HFF-Myc (cell line): ENCODE data around the gene PRMT1.

Experiments used
- DNase-seq: peaks from one replicate; pipeline ENCODE4 v3.0.0-alpha.2; 2011; ENCODE audit warnings: low read depth; ENCODE audit errors: extremely low read depth
- H3K4me3 ChIP-seq: replicated peaks from 2 replicates; pipeline ENCODE4 v1.5.1; 2011; ENCODE audit warnings: low read depth, mild to moderate bottlenecking, control low read depth, low read length
- TF ChIP-seq, protein P1 (sequence below): IDR thresholded peaks from 2 replicates; pipeline ENCODE4 v1.5.1; 2012; ENCODE audit warnings: mild to moderate bottlenecking, low read depth, low read length, control low read depth; ENCODE audit errors: missing control alignments

Gene PRMT1

GRCh38 chr19:49696865-49697264, 19.8 kb downstream of the PRMT1 start:
- TF ChIP-seq, protein P1, sequence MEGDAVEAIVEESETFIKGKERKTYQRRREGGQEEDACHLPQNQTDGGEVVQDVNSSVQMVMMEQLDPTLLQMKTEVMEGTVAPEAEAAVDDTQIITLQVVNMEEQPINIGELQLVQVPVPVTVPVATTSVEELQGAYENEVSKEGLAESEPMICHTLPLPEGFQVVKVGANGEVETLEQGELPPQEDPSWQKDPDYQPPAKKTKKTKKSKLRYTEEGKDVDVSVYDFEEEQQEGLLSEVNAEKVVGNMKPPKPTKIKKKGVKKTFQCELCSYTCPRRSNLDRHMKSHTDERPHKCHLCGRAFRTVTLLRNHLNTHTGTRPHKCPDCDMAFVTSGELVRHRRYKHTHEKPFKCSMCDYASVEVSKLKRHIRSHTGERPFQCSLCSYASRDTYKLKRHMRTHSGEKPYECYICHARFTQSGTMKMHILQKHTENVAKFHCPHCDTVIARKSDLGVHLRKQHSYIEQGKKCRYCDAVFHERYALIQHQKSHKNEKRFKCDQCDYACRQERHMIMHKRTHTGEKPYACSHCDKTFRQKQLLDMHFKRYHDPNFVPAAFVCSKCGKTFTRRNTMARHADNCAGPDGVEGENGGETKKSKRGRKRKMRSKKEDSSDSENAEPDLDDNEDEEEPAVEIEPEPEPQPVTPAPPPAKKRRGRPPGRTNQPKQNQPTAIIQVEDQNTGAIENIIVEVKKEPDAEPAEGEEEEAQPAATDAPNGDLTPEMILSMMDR: no peak
- DNase-seq: no peak
- no peak overlapping the region for H3K4me3 ChIP-seq

DNA sequence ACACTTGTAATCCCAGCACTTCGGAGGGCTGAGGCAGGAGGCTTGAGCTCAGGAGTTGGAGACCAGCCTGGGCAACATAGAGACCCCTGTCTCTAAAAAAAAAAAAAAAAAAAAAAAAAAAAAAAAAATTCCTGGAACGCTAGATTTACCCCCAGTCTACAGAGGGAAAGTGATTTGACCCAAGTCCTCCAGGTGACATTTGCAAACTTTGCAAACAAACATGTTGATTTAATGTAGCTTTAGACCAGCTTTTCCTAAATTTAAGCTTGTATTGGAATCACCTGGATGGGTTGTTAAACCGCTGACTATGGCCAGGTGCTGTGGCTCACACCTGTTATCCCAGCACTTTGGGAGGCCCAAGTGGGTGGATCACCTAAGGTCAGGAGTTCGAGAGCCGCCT, 22.3 kb downstream of the PRMT1 start:
- no peak overlapping the region for H3K4me3 ChIP-seq
- DNase-seq: no peak
- TF ChIP-seq, protein P1: no peak

DNA sequence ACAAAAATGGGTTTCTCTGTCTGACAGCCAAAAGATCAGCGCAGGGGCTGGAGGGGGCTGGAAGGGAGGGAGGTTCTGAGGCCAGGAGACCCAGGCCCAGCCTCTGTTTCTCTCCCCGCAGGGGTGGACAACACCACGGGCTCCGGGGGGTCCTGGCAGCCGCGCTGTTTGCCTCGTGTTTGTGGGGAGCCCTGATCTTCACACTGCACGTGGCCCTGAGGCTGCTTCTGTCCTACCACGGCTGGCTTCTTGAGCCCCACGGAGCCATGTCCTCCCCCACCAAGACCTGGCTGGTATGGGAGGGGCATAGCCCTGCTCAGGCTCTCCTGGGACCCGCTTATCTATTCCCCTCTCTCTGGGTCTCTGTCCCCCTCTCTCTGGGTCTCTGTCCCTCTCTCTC, 23.5 kb downstream of the PRMT1 start:
- TF ChIP-seq, protein P1: no peak
- no peak for DNase-seq
- no peak overlapping the region for H3K4me3 ChIP-seq

- DNase-seq: no peak
- TF ChIP-seq, protein P1: no peak
- H3K4me3 ChIP-seq: no peak overlapping the region
Measured at GRCh38 chr19:49701271-49701786, 24.3 kb downstream of the PRMT1 start.

- TF ChIP-seq, protein P1: no peak
Measured at GRCh38 chr19:49704888-49705642, 28.0 kb downstream of the PRMT1 start.

DNA sequence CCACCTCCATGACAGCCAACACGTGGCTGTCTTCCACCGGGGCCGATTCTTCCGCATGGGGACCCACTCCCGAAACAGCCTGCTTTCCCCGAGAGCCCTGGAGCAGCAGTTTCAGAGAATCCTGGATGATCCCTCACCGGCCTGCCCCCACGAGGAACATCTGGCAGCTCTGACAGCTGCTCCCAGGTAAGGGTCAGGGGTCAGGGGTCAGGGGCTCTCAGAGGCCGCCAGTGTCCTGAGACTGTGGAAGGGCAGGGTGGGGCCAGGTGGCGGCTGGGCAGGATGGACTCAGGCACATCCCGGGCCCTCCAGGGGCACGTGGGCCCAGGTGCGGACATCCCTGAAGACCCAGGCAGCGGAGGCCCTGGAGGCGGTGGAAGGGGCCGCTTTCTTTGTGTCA, 28.8 kb downstream of the PRMT1 start:
- no peak for DNase-seq
- TF ChIP-seq, protein P1: no peak
- H3K4me3 ChIP-seq: no peak overlapping the region

More at GRCh38 chr19:49704888-49705642, 28.0 kb downstream of the PRMT1 start:
- H3K4me3 ChIP-seq: no peak overlapping the region
- DNase-seq: no peak

DNA sequence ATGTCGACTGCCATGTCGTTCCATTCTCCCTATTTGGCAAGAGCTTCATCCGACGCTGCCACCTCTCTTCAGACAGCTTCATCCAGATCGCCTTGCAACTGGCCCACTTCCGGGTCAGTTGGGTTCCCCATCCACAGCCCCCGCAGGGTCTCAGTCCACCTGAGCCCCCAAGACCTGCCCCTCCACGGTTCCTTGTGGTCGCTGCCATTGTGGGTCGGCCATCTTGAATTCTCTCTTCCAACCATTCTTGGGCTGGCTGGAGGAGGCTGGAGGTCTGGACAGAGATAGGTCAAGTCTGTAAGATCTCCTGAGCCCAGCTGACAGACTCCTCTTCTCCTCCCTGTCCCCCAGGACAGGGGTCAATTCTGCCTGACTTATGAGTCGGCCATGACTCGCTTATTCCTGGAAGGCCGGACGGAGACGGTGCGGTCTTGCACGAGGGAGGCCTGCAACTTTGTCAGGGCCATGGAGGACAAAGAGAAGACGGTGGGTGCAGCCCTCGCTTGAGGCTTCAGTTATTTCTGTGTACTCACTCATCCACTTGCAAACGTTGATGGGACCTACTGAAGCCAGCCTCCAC, 33.4 kb downstream of the PRMT1 start:
- no peak overlapping the region for H3K4me3 ChIP-seq
- TF ChIP-seq, protein P1: no peak
- no peak for DNase-seq
